SJSA1 (cell line): ENCODE measurements around the gene INPP5K. TPM values are rescaled to one million over a fixed set of nuclear protein-coding genes. Genes with fewer than 3 reads are reported as not detected.

Experiments used
- DNase-seq, 2 experiments: peaks; one replicate each; pipeline ENCODE4 v3.0.0-alpha.2; 2015 to 2020; ENCODE audit warnings: low spot score in 2 of 2, low read depth in 1 of 2
- H3K27ac ChIP-seq: fragments of 250-450 bp; sonication (Bioruptor Pico); 2 replicates; pipeline ENCODE4 v1.5.1; 2020; ENCODE audit warnings: mild to moderate bottlenecking, moderate library complexity
- H3K27me3 ChIP-seq: fragments of 250-450 bp; sonication (Bioruptor Pico); replicated peaks from 2 replicates; pipeline ENCODE4 v1.5.1; 2020; ENCODE audit warnings: mild to moderate bottlenecking, moderate library complexity
- H3K36me3 ChIP-seq: fragments of 250-450 bp; sonication (Bioruptor Pico); 2 replicates; pipeline ENCODE4 v1.5.1; 2020; ENCODE audit warnings: mild to moderate bottlenecking
- H3K4me1 ChIP-seq: fragments of 250-450 bp; sonication (Bioruptor Pico); replicated peaks from 2 replicates; pipeline ENCODE4 v1.6.1; 2021; ENCODE audit warnings: mild to moderate bottlenecking
- H3K4me3 ChIP-seq: fragments of 250-450 bp; sonication (Bioruptor Pico); 2 replicates; pipeline ENCODE4 v1.5.1; 2020; ENCODE audit warnings: mild to moderate bottlenecking
- H3K9me3 ChIP-seq: fragments of 250-450 bp; sonication (Bioruptor Pico); replicated peaks from 2 replicates; pipeline ENCODE4 v1.5.1; 2020; ENCODE audit warnings: mild to moderate bottlenecking
- total RNA-seq: library from RNA; depleted of rRNA; stranded (reverse); fragments of >200 nt; shearing (Covaris generic); gene quantifications from 2 replicates; pipeline ENCODE4 v1.2.3, GENCODE V29; 2014

The INPP5K gene
- total RNA-seq, 1 experiment from 2014 or later = 18.1 TPM

- peaks cover 80% of the 10 kb centered on the region for H3K36me3 ChIP-seq
- H3K27ac ChIP-seq = no peak overlapping the region
- H3K4me3 ChIP-seq = no peak overlapping the region
- no peaks in the 10 kb centered on the region for H3K9me3 ChIP-seq
- H3K27me3 ChIP-seq = no peaks in the 10 kb centered on the region
- peaks cover 15% of the 10 kb centered on the region for H3K4me1 ChIP-seq
- no peak for DNase-seq
These were observed 34.7 kb downstream of the INPP5K start for GRCh38 chr17:1481736-1482135.

GRCh38 chr17:1480747-1481465, 35.5 kb downstream of the INPP5K start:
- DNase-seq = no peak
- H3K4me3 ChIP-seq = no peak overlapping the region
- peaks cover 86% of the 10 kb centered on the region for H3K36me3 ChIP-seq
- H3K27me3 ChIP-seq = no peaks in the 10 kb centered on the region
- no peaks in the 10 kb centered on the region for H3K9me3 ChIP-seq
- peaks cover 7% of the 10 kb centered on the region for H3K4me1 ChIP-seq
- no peak overlapping the region for H3K27ac ChIP-seq

GRCh38 chr17:1478418-1478817, 38.0 kb downstream of the INPP5K start:
- Histone ChIP-seq H3K4me3 (no peak overlapping the region), H3K9me3 (no peaks in the 10 kb centered on the region), H3K4me1 (no peaks in the 10 kb centered on the region), H3K27ac (no peak overlapping the region), H3K27me3 (no peaks in the 10 kb centered on the region), H3K36me3 (peaks cover 88% of the 10 kb centered on the region)
- DNase-seq = no peak

- no peak for DNase-seq
- Histone ChIP-seq H3K4me3 (no peak overlapping the region), H3K9me3 (no peaks in the 10 kb centered on the region), H3K4me1 (no peaks in the 10 kb centered on the region), H3K27me3 (no peaks in the 10 kb centered on the region), H3K27ac (no peak overlapping the region), H3K36me3 (peaks cover 87% of the 10 kb centered on the region)
These were observed 41.0 kb downstream of the INPP5K start for GRCh38 chr17:1475321-1475854.

- no peak overlapping the region for H3K27ac ChIP-seq
- DNase-seq = no peak
- H3K36me3 ChIP-seq = peaks cover 86% of the 10 kb centered on the region
- H3K9me3 ChIP-seq = no peaks in the 10 kb centered on the region
- H3K4me1 ChIP-seq = no peaks in the 10 kb centered on the region
- no peak overlapping the region for H3K4me3 ChIP-seq
- no peaks in the 10 kb centered on the region for H3K27me3 ChIP-seq
These were observed 41.8 kb downstream of the INPP5K start for GRCh38 chr17:1474402-1475189.

- no peak for DNase-seq
- Histone ChIP-seq H3K27ac (no peak overlapping the region), H3K27me3 (no peaks in the 10 kb centered on the region), H3K4me3 (no peak overlapping the region), H3K4me1 (no peaks in the 10 kb centered on the region), H3K36me3 (peaks cover 89% of the 10 kb centered on the region), H3K9me3 (no peaks in the 10 kb centered on the region)
These were observed 42.6 kb downstream of the INPP5K start for GRCh38 chr17:1473841-1474240.

GRCh38 chr17:1473170-1473569, 43.2 kb downstream of the INPP5K start:
- no peak for DNase-seq
- H3K4me1 ChIP-seq = no peaks in the 10 kb centered on the region
- H3K27ac ChIP-seq = no peak overlapping the region
- H3K4me3 ChIP-seq = no peak overlapping the region
- H3K27me3 ChIP-seq = no peaks in the 10 kb centered on the region
- peaks cover 89% of the 10 kb centered on the region for H3K36me3 ChIP-seq
- H3K9me3 ChIP-seq = no peaks in the 10 kb centered on the region

- H3K36me3 ChIP-seq = peaks cover 85% of the 10 kb centered on the region
- DNase-seq = no peak
- H3K27ac ChIP-seq = no peak overlapping the region
- H3K4me1 ChIP-seq = no peaks in the 10 kb centered on the region
- no peak overlapping the region for H3K4me3 ChIP-seq
- no peaks in the 10 kb centered on the region for H3K27me3 ChIP-seq
- H3K9me3 ChIP-seq = no peaks in the 10 kb centered on the region
These were observed 44.2 kb downstream of the INPP5K start for GRCh38 chr17:1471911-1472821.

GRCh38 chr17:1471490-1471889, 44.9 kb downstream of the INPP5K start:
- Histone ChIP-seq H3K4me1 (no peaks in the 10 kb centered on the region), H3K9me3 (no peaks in the 10 kb centered on the region), H3K4me3 (no peak overlapping the region), H3K36me3 (peaks cover 85% of the 10 kb centered on the region), H3K27me3 (no peaks in the 10 kb centered on the region), H3K27ac (no peak overlapping the region)
- no peak for DNase-seq

- H3K27ac ChIP-seq = no peak overlapping the region
- no peaks in the 10 kb centered on the region for H3K27me3 ChIP-seq
- no peak for DNase-seq
- H3K4me3 ChIP-seq = no peak overlapping the region
- no peaks in the 10 kb centered on the region for H3K9me3 ChIP-seq
- H3K4me1 ChIP-seq = no peaks in the 10 kb centered on the region
- peaks cover 83% of the 10 kb centered on the region for H3K36me3 ChIP-seq
These were observed 45.5 kb downstream of the INPP5K start for GRCh38 chr17:1470755-1471462.

- Histone ChIP-seq H3K36me3 (peaks cover 82% of the 10 kb centered on the region), H3K9me3 (no peaks in the 10 kb centered on the region), H3K27ac (no peak overlapping the region), H3K4me3 (no peak overlapping the region), H3K4me1 (no peaks in the 10 kb centered on the region), H3K27me3 (no peaks in the 10 kb centered on the region)
- DNase-seq = no peak
These were observed 46.2 kb downstream of the INPP5K start for GRCh38 chr17:1470071-1470754.

- Histone ChIP-seq H3K27ac (no peak overlapping the region), H3K27me3 (no peaks in the 10 kb centered on the region), H3K36me3 (peaks cover 82% of the 10 kb centered on the region), H3K4me3 (no peak overlapping the region), H3K4me1 (no peaks in the 10 kb centered on the region), H3K9me3 (no peaks in the 10 kb centered on the region)
- DNase-seq = no peak
These were observed 47.1 kb downstream of the INPP5K start for GRCh38 chr17:1469231-1469852.
